RWPE1 (cell line): ENCODE data around the gene TASP1.

Experiments used
- CTCF ChIA-PET: fragments of 350-600 bp; sonication (Branson Sonifier 250); formaldehyde crosslinking; extraction: SDS; loops from one replicate; lab custom pipeline; 2021; lab: Yijun Ruan, JAX
- POLR2A ChIA-PET: fragments of 400-600 bp; formaldehyde crosslinking; extraction: SDS; loops from one replicate; lab custom pipeline; 2020; ENCODE audit warnings: antibody characterized with exemption; ENCODE audit not compliant: low non-redundant PET; lab: Yijun Ruan, JAX
- DNase-seq: peaks from one replicate; pipeline ENCODE4 v3.0.0; 2012; ENCODE audit warnings: low spot score
- H3K27ac ChIP-seq: fragments of 450-650 bp; 2 replicates; pipeline ENCODE4 v1.5.1; 2017
- CTCF ChIP-seq: fragments of 450-650 bp; conservative IDR thresholded peaks from 2 replicates; pipeline ENCODE4 v1.5.1; 2017; ENCODE audit warnings: low read depth, mild to moderate bottlenecking

Gene TASP1

GRCh38 chr20:13449868-13450434, 188.8 kb downstream of the TASP1 start:
- no peak for DNase-seq
- no peak overlapping the region for H3K27ac ChIP-seq
- CTCF ChIA-PET: interaction anchor here (0.7 kb wide), 1 partner anchor 34 kb away, joined by 4 read pairs; no protein-coding TSS in a partner anchor
- TF ChIP-seq CTCF: no peak
- POLR2A ChIA-PET: no interaction called here

- CTCF ChIA-PET: interaction anchor here (0.6 to 0.7 kb wide), 2 partner anchors 12 to 20 kb away, joined by 3 to 4 read pairs; no protein-coding TSS in a partner anchor
- TF ChIP-seq CTCF: no peak
- H3K27ac ChIP-seq: no peak overlapping the region
- POLR2A ChIA-PET: no interaction called here
- no peak for DNase-seq
These were observed 191.1 kb downstream of the TASP1 start for GRCh38 chr20:13447385-13448180.

GRCh38 chr20:13443690-13444089, 195.0 kb downstream of the TASP1 start:
- no peak for DNase-seq
- no peak overlapping the region for H3K27ac ChIP-seq
- no peak for TF ChIP-seq CTCF
- CTCF ChIA-PET: no interaction called here
- POLR2A ChIA-PET: no interaction called here

GRCh38 chr20:13442986-13443385, 195.7 kb downstream of the TASP1 start:
- H3K27ac ChIP-seq: no peak overlapping the region
- ChIA-PET POLR2A (no interaction called here), CTCF (no interaction called here)
- TF ChIP-seq CTCF: no peak
- no peak for DNase-seq

GRCh38 chr20:13441388-13441787, 197.3 kb downstream of the TASP1 start:
- no peak for DNase-seq
- TF ChIP-seq CTCF: no peak
- POLR2A ChIA-PET: no interaction called here
- CTCF ChIA-PET: no interaction called here
- H3K27ac ChIP-seq: no peak overlapping the region

- H3K27ac ChIP-seq: no peak overlapping the region
- CTCF ChIA-PET: interaction anchor here (1.2 kb wide), 1 partner anchor 110 kb away, joined by 5 read pairs; no protein-coding TSS in a partner anchor
- POLR2A ChIA-PET: no interaction called here
- no peak for TF ChIP-seq CTCF
- DNase-seq: no peak
These were observed 202.2 kb downstream of the TASP1 start for GRCh38 chr20:13436530-13436929.
